PFSK-1 (cell line): ENCODE data around the gene METTL17.

Experiments
- POLR2AphosphoS5 ChIP-seq: IDR thresholded peaks from 2 replicates; pipeline ENCODE4 v1.6.1; 2012; ENCODE audit warnings: low read depth, mild to moderate bottlenecking, control low read depth, low read length, moderate library complexity
- REST ChIP-seq, 2 experiments: IDR thresholded peaks; 2 replicates each; pipeline versions ENCODE4 v1.6.1 to v1.8.0; 2011 to 2012; ENCODE audit warnings: low read depth in 2 of 2, low read length in 2 of 2, control low read depth in 1 of 2, inconsistent platforms in 1 of 2, mild to moderate bottlenecking in 1 of 2, moderate library complexity in 1 of 2; ENCODE audit not compliant: insufficient read depth in 1 of 2
- TAF1 ChIP-seq: IDR thresholded peaks from 2 replicates; pipeline ENCODE4 v1.6.1; 2012; ENCODE audit warnings: low read length, control low read depth, borderline replicate concordance; ENCODE audit not compliant: insufficient read depth

- TF ChIP-seq REST (IDR thresholded peaks at IDR 0.05; ENCODE audit: insufficient read depth in 1 of 2, low read depth in 2 of 2, low read length in 2 of 2): no peak
- TF ChIP-seq POLR2AphosphoS5: no peak
- no peak for TF ChIP-seq TAF1
Measured at GRCh38 chr14:20997115-20997514, 7.3 kb downstream of the METTL17 start.
